ENCODE data around the gene FOXO1.

The FOXO1 gene

GRCh38 chr13:40563350-40564125, 102.9 kb downstream of the FOXO1 start:
- 85 to 100% methylated on average over 1 to 6 of the region's 14 CpGs for WGBS, 2 experiments (ENCODE audit: insufficient coverage in 2 of 2)
- no peak overlapping the region for H3K4me3 ChIP-seq (ENCODE audit: extremely low read depth, insufficient read depth, low read length, poor library complexity, severe bottlenecking)
- H3K4me1 ChIP-seq (ENCODE audit: control insufficient read depth, insufficient read depth, low read length, poor library complexity, severe bottlenecking), result peaks cover 26% of the 10 kb centered on the region
- no peaks in the 10 kb centered on the region for H3K9me3 ChIP-seq (ENCODE audit: control insufficient read depth, low read length)
- H3K36me3 ChIP-seq (ENCODE audit: control insufficient read depth, insufficient read depth, low read length), result peaks cover 18% of the 10 kb centered on the region
- peak overlapping the region; percentile 23 for H3K27ac ChIP-seq (ENCODE audit: low read depth, low read length, severe bottlenecking)

GRCh38 chr13:40562975-40563349, 103.5 kb downstream of the FOXO1 start:
- Histone ChIP-seq H3K27ac (ENCODE audit: low read depth, low read length, severe bottlenecking) (no peak overlapping the region), H3K4me3 (ENCODE audit: extremely low read depth, insufficient read depth, low read length, poor library complexity, severe bottlenecking) (no peak overlapping the region), H3K4me1 (ENCODE audit: control insufficient read depth, insufficient read depth, low read length, poor library complexity, severe bottlenecking) (peaks cover 25% of the 10 kb centered on the region), H3K36me3 (ENCODE audit: control insufficient read depth, insufficient read depth, low read length) (peaks cover 22% of the 10 kb centered on the region), H3K9me3 (ENCODE audit: control insufficient read depth, low read length) (no peaks in the 10 kb centered on the region)
- 98 to 100% methylated on average over 2 to 6 of the region's 6 CpGs for WGBS, 2 experiments (ENCODE audit: insufficient coverage in 2 of 2)

GRCh38 chr13:40559915-40560314, 106.5 kb downstream of the FOXO1 start:
- Histone ChIP-seq H3K4me3 (ENCODE audit: extremely low read depth, insufficient read depth, low read length, poor library complexity, severe bottlenecking) (no peak overlapping the region), H3K27ac (ENCODE audit: low read depth, low read length, severe bottlenecking) (no peak overlapping the region), H3K4me1 (ENCODE audit: control insufficient read depth, insufficient read depth, low read length, poor library complexity, severe bottlenecking) (peaks cover 18% of the 10 kb centered on the region), H3K36me3 (ENCODE audit: control insufficient read depth, insufficient read depth, low read length) (peaks cover 22% of the 10 kb centered on the region), H3K9me3 (ENCODE audit: control insufficient read depth, low read length) (no peaks in the 10 kb centered on the region)
- WGBS, 2 experiments (ENCODE audit: insufficient coverage in 2 of 2), result 98% methylated on average over 8 of the region's 9 CpGs

GRCh38 chr13:40558656-40559055, 107.8 kb downstream of the FOXO1 start:
- WGBS, 2 experiments (ENCODE audit: insufficient coverage in 2 of 2), result no CpG with 5 or more reads among the region's 1 CpG
- H3K4me3 ChIP-seq (ENCODE audit: extremely low read depth, insufficient read depth, low read length, poor library complexity, severe bottlenecking), result no peak overlapping the region
- peaks cover 9% of the 10 kb centered on the region for H3K4me1 ChIP-seq (ENCODE audit: control insufficient read depth, insufficient read depth, low read length, poor library complexity, severe bottlenecking)
- no peak overlapping the region for H3K27ac ChIP-seq (ENCODE audit: low read depth, low read length, severe bottlenecking)
- no peaks in the 10 kb centered on the region for H3K9me3 ChIP-seq (ENCODE audit: control insufficient read depth, low read length)
- H3K36me3 ChIP-seq (ENCODE audit: control insufficient read depth, insufficient read depth, low read length), result peaks cover 22% of the 10 kb centered on the region

- no peaks in the 10 kb centered on the region for H3K4me1 ChIP-seq (ENCODE audit: control insufficient read depth, insufficient read depth, low read length, poor library complexity, severe bottlenecking)
- peaks cover 22% of the 10 kb centered on the region for H3K36me3 ChIP-seq (ENCODE audit: control insufficient read depth, insufficient read depth, low read length)
- H3K27ac ChIP-seq (ENCODE audit: low read depth, low read length, severe bottlenecking), result no peak overlapping the region
- no peaks in the 10 kb centered on the region for H3K9me3 ChIP-seq (ENCODE audit: control insufficient read depth, low read length)
- H3K4me3 ChIP-seq (ENCODE audit: extremely low read depth, insufficient read depth, low read length, poor library complexity, severe bottlenecking), result no peak overlapping the region
Measured at GRCh38 chr13:40556453-40556852, 110.0 kb downstream of the FOXO1 start.

- whole genome bisulfite sequencing, 2 experiments (ENCODE audit: insufficient coverage in 2 of 2), result 100% methylated on average over 1 of the region's 3 CpGs; no CpG with 5 or more reads in 1 of the 2 experiments
- no peak overlapping the region for H3K4me3 ChIP-seq (ENCODE audit: extremely low read depth, insufficient read depth, low read length, poor library complexity, severe bottlenecking)
- no peak overlapping the region for H3K27ac ChIP-seq (ENCODE audit: low read depth, low read length, severe bottlenecking)
- H3K36me3 ChIP-seq (ENCODE audit: control insufficient read depth, insufficient read depth, low read length), result peaks cover 2% of the 10 kb centered on the region
- H3K4me1 ChIP-seq (ENCODE audit: control insufficient read depth, insufficient read depth, low read length, poor library complexity, severe bottlenecking), result peaks cover 9% of the 10 kb centered on the region
- no peaks in the 10 kb centered on the region for H3K9me3 ChIP-seq (ENCODE audit: control insufficient read depth, low read length)
Measured at GRCh38 chr13:40553356-40553755, 113.1 kb downstream of the FOXO1 start.

GRCh38 chr13:40552895-40553294, 113.5 kb downstream of the FOXO1 start:
- Histone ChIP-seq H3K9me3 (ENCODE audit: control insufficient read depth, low read length) (no peaks in the 10 kb centered on the region), H3K27ac (ENCODE audit: low read depth, low read length, severe bottlenecking) (no peak overlapping the region), H3K36me3 (ENCODE audit: control insufficient read depth, insufficient read depth, low read length) (no peaks in the 10 kb centered on the region), H3K4me1 (ENCODE audit: control insufficient read depth, insufficient read depth, low read length, poor library complexity, severe bottlenecking) (peaks cover 9% of the 10 kb centered on the region), H3K4me3 (ENCODE audit: extremely low read depth, insufficient read depth, low read length, poor library complexity, severe bottlenecking) (no peak overlapping the region)
- WGBS, 2 experiments (ENCODE audit: insufficient coverage in 2 of 2), result 86 to 98% methylated on average over 1 to 5 of the region's 6 CpGs

GRCh38 chr13:40550130-40550529, 116.3 kb downstream of the FOXO1 start:
- Histone ChIP-seq H3K4me1 (ENCODE audit: control insufficient read depth, insufficient read depth, low read length, poor library complexity, severe bottlenecking) (peaks cover 13% of the 10 kb centered on the region), H3K36me3 (ENCODE audit: control insufficient read depth, insufficient read depth, low read length) (no peaks in the 10 kb centered on the region), H3K4me3 (ENCODE audit: extremely low read depth, insufficient read depth, low read length, poor library complexity, severe bottlenecking) (no peak overlapping the region), H3K27ac (ENCODE audit: low read depth, low read length, severe bottlenecking) (no peak overlapping the region), H3K9me3 (ENCODE audit: control insufficient read depth, low read length) (no peaks in the 10 kb centered on the region)
- no CpG with 5 or more reads among the region's 2 CpGs for WGBS, 2 experiments (ENCODE audit: insufficient coverage in 2 of 2)

- no peak overlapping the region for H3K27ac ChIP-seq (ENCODE audit: low read depth, low read length, severe bottlenecking)
- H3K36me3 ChIP-seq (ENCODE audit: control insufficient read depth, insufficient read depth, low read length), result no peaks in the 10 kb centered on the region
- peaks cover 13% of the 10 kb centered on the region for H3K4me1 ChIP-seq (ENCODE audit: control insufficient read depth, insufficient read depth, low read length, poor library complexity, severe bottlenecking)
- H3K4me3 ChIP-seq (ENCODE audit: extremely low read depth, insufficient read depth, low read length, poor library complexity, severe bottlenecking), result no peak overlapping the region
- H3K9me3 ChIP-seq (ENCODE audit: control insufficient read depth, low read length), result no peaks in the 10 kb centered on the region
Measured at GRCh38 chr13:40549500-40550094, 116.8 kb downstream of the FOXO1 start.

- Histone ChIP-seq H3K9me3 (ENCODE audit: control insufficient read depth, low read length) (no peaks in the 10 kb centered on the region), H3K27ac (ENCODE audit: low read depth, low read length, severe bottlenecking) (no peak overlapping the region), H3K4me3 (ENCODE audit: extremely low read depth, insufficient read depth, low read length, poor library complexity, severe bottlenecking) (no peak overlapping the region), H3K36me3 (ENCODE audit: control insufficient read depth, insufficient read depth, low read length) (no peaks in the 10 kb centered on the region), H3K4me1 (ENCODE audit: control insufficient read depth, insufficient read depth, low read length, poor library complexity, severe bottlenecking) (peaks cover 13% of the 10 kb centered on the region)
- 82% methylated on average over 2 of the region's 2 CpGs for WGBS, 2 experiments (ENCODE audit: insufficient coverage in 2 of 2)
Measured at GRCh38 chr13:40547591-40548315, 118.7 kb downstream of the FOXO1 start.

GRCh38 chr13:40546047-40546446, 120.4 kb downstream of the FOXO1 start:
- Histone ChIP-seq H3K4me1 (ENCODE audit: control insufficient read depth, insufficient read depth, low read length, poor library complexity, severe bottlenecking) (peaks cover 13% of the 10 kb centered on the region), H3K27ac (ENCODE audit: low read depth, low read length, severe bottlenecking) (no peak overlapping the region)
- WGBS, 2 experiments (ENCODE audit: insufficient coverage in 2 of 2), result 74 to 92% methylated on average over 5 to 7 of the region's 7 CpGs

More at GRCh38 chr13:40546047-40546446, 120.4 kb downstream of the FOXO1 start:
- Histone ChIP-seq H3K36me3 (ENCODE audit: control insufficient read depth, insufficient read depth, low read length) (no peaks in the 10 kb centered on the region), H3K9me3 (ENCODE audit: control insufficient read depth, low read length) (no peaks in the 10 kb centered on the region), H3K4me3 (ENCODE audit: extremely low read depth, insufficient read depth, low read length, poor library complexity, severe bottlenecking) (no peak overlapping the region)

Data from mesodermal cell (in vitro differentiated cells).